Endothelial cell (in vitro differentiated cells): ENCODE data around the gene XXYLT1. TPM values are rescaled to one million over a fixed set of nuclear protein-coding genes. Genes with fewer than 3 reads are reported as not detected.

Experiments used
- DNase-seq: peaks from one replicate; pipeline ENCODE4 v3.0.0; 2021; ENCODE audit warnings: low spot score
- H3K27ac Mint-ChIP-seq: one replicate; pipeline ENCODE4 v1.8.0; 2021; ENCODE audit warnings: mixed read lengths, inconsistent platforms; ENCODE audit not compliant: unreplicated experiment
- H3K27me3 Mint-ChIP-seq: one replicate; pipeline ENCODE4 v1.8.0; 2021; ENCODE audit warnings: mild to moderate bottlenecking, moderate library complexity, mixed read lengths, inconsistent platforms; ENCODE audit not compliant: unreplicated experiment
- H3K36me3 Mint-ChIP-seq: one replicate; pipeline ENCODE4 v1.8.0; 2021; ENCODE audit warnings: mild to moderate bottlenecking, low read depth, mixed read lengths, inconsistent platforms; ENCODE audit not compliant: unreplicated experiment
- H3K4me1 Mint-ChIP-seq: one replicate; pipeline ENCODE4 v1.8.0; 2021; ENCODE audit warnings: mild to moderate bottlenecking, mixed read lengths, inconsistent platforms; ENCODE audit not compliant: unreplicated experiment
- H3K4me3 Mint-ChIP-seq: one replicate; pipeline ENCODE4 v1.8.0; 2021; ENCODE audit warnings: mild to moderate bottlenecking, mixed read lengths, inconsistent platforms; ENCODE audit not compliant: unreplicated experiment
- H3K9me3 Mint-ChIP-seq: one replicate; pipeline ENCODE4 v1.8.0; 2021; ENCODE audit warnings: mixed read lengths, inconsistent platforms; ENCODE audit not compliant: unreplicated experiment
- CTCF ChIP-seq: fragments of 200-600 bp; sonication (generic); IDR thresholded peaks from one replicate; pipeline ENCODE4 v1.5.0; 2021; ENCODE audit warnings: antibody characterized with exemption; ENCODE audit not compliant: unreplicated experiment
- total RNA-seq: library from RNA; stranded (reverse); fragmentation: NEBNext Ultra II Directional; extraction: Animal tissue kit (Norgen Biotek cat#: 25700); gene quantifications from one replicate; pipeline ENCODE4 v1.2.1, GENCODE V29; 2021; ENCODE audit not compliant: unreplicated experiment

XXYLT1 gene
- total RNA-seq, 1 donor from 2014 or later = 25.0 TPM

- Mint-ChIP-seq H3K4me1 (peaks cover 15% of the 10 kb centered on the region), H3K36me3 (no peaks in the 10 kb centered on the region), H3K4me3 (no peak overlapping the region), H3K9me3 (peaks cover 5% of the 10 kb centered on the region), H3K27ac (no peak overlapping the region), H3K27me3 (peaks cover 1% of the 10 kb centered on the region)
- DNase-seq = no peak
- TF ChIP-seq CTCF = no peak
These were observed 75.4 kb downstream of the XXYLT1 start for GRCh38 chr3:195195321-195196209.

- Mint-ChIP-seq H3K4me3 (no peak overlapping the region), H3K9me3 (peaks cover 5% of the 10 kb centered on the region), H3K27me3 (peaks cover 1% of the 10 kb centered on the region), H3K27ac (no peak overlapping the region), H3K36me3 (no peaks in the 10 kb centered on the region), H3K4me1 (peaks cover 15% of the 10 kb centered on the region)
- TF ChIP-seq CTCF = no peak
- DNase-seq = no peak
These were observed 76.3 kb downstream of the XXYLT1 start for GRCh38 chr3:195194559-195195206.

GRCh38 chr3:195191580-195191979 is 79.4 kb downstream of the XXYLT1 start:
- no peak overlapping the region for H3K4me3 Mint-ChIP-seq
- H3K9me3 Mint-ChIP-seq = peaks cover 5% of the 10 kb centered on the region
- no peak for TF ChIP-seq CTCF
- H3K36me3 Mint-ChIP-seq = no peaks in the 10 kb centered on the region
- peaks cover 3% of the 10 kb centered on the region for H3K27me3 Mint-ChIP-seq
- H3K4me1 Mint-ChIP-seq = peaks cover 30% of the 10 kb centered on the region
- no peak for DNase-seq
- H3K27ac Mint-ChIP-seq = peak overlapping the region; percentile 36

- TF ChIP-seq CTCF = no peak
- peaks cover 35% of the 10 kb centered on the region for H3K4me1 Mint-ChIP-seq
- H3K27me3 Mint-ChIP-seq = peaks cover 6% of the 10 kb centered on the region
- peaks cover 5% of the 10 kb centered on the region for H3K9me3 Mint-ChIP-seq
- no peak overlapping the region for H3K4me3 Mint-ChIP-seq
- no peak overlapping the region for H3K27ac Mint-ChIP-seq
- peaks cover 7% of the 10 kb centered on the region for H3K36me3 Mint-ChIP-seq
- no peak for DNase-seq
These were observed 81.1 kb downstream of the XXYLT1 start for GRCh38 chr3:195189821-195190220.
